Measurements from ENCODE around the gene SMIM20.

The SMIM20 gene

GRCh38 chr4:25875281-25875745 is 38.7 kb upstream of the SMIM20 start:
- H2AFZ ChIP-seq (ENCODE audit: insufficient read depth, low read length, poor library complexity): no peak overlapping the region

GRCh38 chr4:25878676-25879075 is 35.3 kb upstream of the SMIM20 start:
- Histone ChIP-seq H3K9me3 (ENCODE audit: insufficient read depth, low read depth, low read length) (no peaks in the 10 kb centered on the region), H3K27me3 (ENCODE audit: insufficient read depth, low read length) (no peaks in the 10 kb centered on the region), H2AK5ac (ENCODE audit: low read length) (no peak overlapping the region), H3K18ac (ENCODE audit: low read length) (no peak overlapping the region), H3K4me2 (ENCODE audit: low read length) (no peak overlapping the region), H4K12ac (ENCODE audit: low read depth, low read length) (no peak overlapping the region), H2BK120ac (ENCODE audit: insufficient read depth, low read length, poor library complexity) (no peak overlapping the region), H3K36me3 (ENCODE audit: control insufficient read depth in 1 of 2, insufficient read depth in 2 of 2, low read length in 2 of 2) (no peaks in the 10 kb centered on the region), H3K4me3 (ENCODE audit: low read depth, low read length) (no peak overlapping the region), H3K23ac (ENCODE audit: low read length) (no peak overlapping the region), H3K79me1 (ENCODE audit: low read length) (no peaks in the 10 kb centered on the region), H2BK5ac (ENCODE audit: low read depth, low read length, poor library complexity) (no peak overlapping the region), H3K79me2 (ENCODE audit: control insufficient read depth, insufficient read depth, low read length, poor library complexity) (no peaks in the 10 kb centered on the region), H3K4me1 (ENCODE audit: control insufficient read depth in 1 of 2, insufficient read depth in 2 of 2, low read length in 2 of 2) (no peaks in the 10 kb centered on the region), H4K8ac (ENCODE audit: low read depth, low read length) (no peak overlapping the region), H3K14ac (ENCODE audit: low read length) (no peak overlapping the region), H3K27ac (ENCODE audit: low read depth, low read length) (no peak overlapping the region), H2BK12ac (ENCODE audit: low read length) (no peak overlapping the region), H4K91ac (ENCODE audit: low read depth, low read length) (no peak overlapping the region), H2AFZ (ENCODE audit: insufficient read depth, low read length, poor library complexity) (no peak overlapping the region), H3K4ac (ENCODE audit: low read depth, low read length) (no peak overlapping the region), H3K9ac (ENCODE audit: low read length) (no peak overlapping the region)
- DNase-seq: no peak
- no CpG with 5 or more reads among the region's 9 CpGs for WGBS (ENCODE audit: extremely low coverage, insufficient coverage, insufficient read length)

More at GRCh38 chr4:25875281-25875745, 38.7 kb upstream of the SMIM20 start:
- Histone ChIP-seq H3K4me1 (ENCODE audit: control insufficient read depth in 1 of 2, insufficient read depth in 2 of 2, low read length in 2 of 2) (no peaks in the 10 kb centered on the region), H3K36me3 (ENCODE audit: control insufficient read depth in 1 of 2, insufficient read depth in 2 of 2, low read length in 2 of 2) (no peaks in the 10 kb centered on the region), H2BK120ac (ENCODE audit: insufficient read depth, low read length, poor library complexity) (no peak overlapping the region), H4K12ac (ENCODE audit: low read depth, low read length) (no peak overlapping the region), H3K79me2 (ENCODE audit: control insufficient read depth, insufficient read depth, low read length, poor library complexity) (no peaks in the 10 kb centered on the region), H3K27me3 (ENCODE audit: insufficient read depth, low read length) (no peaks in the 10 kb centered on the region), H3K4me3 (ENCODE audit: low read depth, low read length) (no peak overlapping the region), H2AK5ac (ENCODE audit: low read length) (no peak overlapping the region), H2BK12ac (ENCODE audit: low read length) (no peak overlapping the region), H3K4me2 (ENCODE audit: low read length) (no peak overlapping the region), H3K9ac (ENCODE audit: low read length) (no peak overlapping the region), H2BK5ac (ENCODE audit: low read depth, low read length, poor library complexity) (no peak overlapping the region), H3K79me1 (ENCODE audit: low read length) (no peaks in the 10 kb centered on the region), H3K23ac (ENCODE audit: low read length) (no peak overlapping the region), H4K8ac (ENCODE audit: low read depth, low read length) (no peak overlapping the region), H3K14ac (ENCODE audit: low read length) (no peak overlapping the region), H3K18ac (ENCODE audit: low read length) (no peak overlapping the region), H4K91ac (ENCODE audit: low read depth, low read length) (no peak overlapping the region), H3K9me3 (ENCODE audit: insufficient read depth, low read depth, low read length) (no peaks in the 10 kb centered on the region), H3K27ac (ENCODE audit: low read depth, low read length) (no peak overlapping the region), H3K4ac (ENCODE audit: low read depth, low read length) (no peak overlapping the region)
- no peak for DNase-seq
- no CpG with 5 or more reads among the region's 7 CpGs for WGBS (ENCODE audit: extremely low coverage, insufficient coverage, insufficient read length)

- DNase-seq: no peak
- no CpG with 5 or more reads among the region's 9 CpGs for WGBS (ENCODE audit: extremely low coverage, insufficient coverage, insufficient read length)
- Histone ChIP-seq H3K4ac (ENCODE audit: low read depth, low read length) (no peak overlapping the region), H3K9ac (ENCODE audit: low read length) (no peak overlapping the region), H3K27me3 (ENCODE audit: insufficient read depth, low read length) (no peaks in the 10 kb centered on the region), H3K14ac (ENCODE audit: low read length) (no peak overlapping the region), H4K8ac (ENCODE audit: low read depth, low read length) (no peak overlapping the region), H3K27ac (ENCODE audit: low read depth, low read length) (no peak overlapping the region), H3K9me3 (ENCODE audit: insufficient read depth, low read depth, low read length) (no peaks in the 10 kb centered on the region), H2BK120ac (ENCODE audit: insufficient read depth, low read length, poor library complexity) (no peak overlapping the region), H4K91ac (ENCODE audit: low read depth, low read length) (no peak overlapping the region), H2BK12ac (ENCODE audit: low read length) (no peak overlapping the region), H3K4me1 (ENCODE audit: control insufficient read depth in 1 of 2, insufficient read depth in 2 of 2, low read length in 2 of 2) (no peaks in the 10 kb centered on the region), H3K23ac (ENCODE audit: low read length) (no peak overlapping the region), H4K12ac (ENCODE audit: low read depth, low read length) (no peak overlapping the region), H3K4me2 (ENCODE audit: low read length) (no peak overlapping the region), H3K79me1 (ENCODE audit: low read length) (no peaks in the 10 kb centered on the region), H2AK5ac (ENCODE audit: low read length) (no peak overlapping the region), H3K18ac (ENCODE audit: low read length) (no peak overlapping the region), H3K4me3 (ENCODE audit: low read depth, low read length) (no peak overlapping the region), H2BK5ac (ENCODE audit: low read depth, low read length, poor library complexity) (no peak overlapping the region), H3K79me2 (ENCODE audit: control insufficient read depth, insufficient read depth, low read length, poor library complexity) (no peaks in the 10 kb centered on the region), H2AFZ (ENCODE audit: insufficient read depth, low read length, poor library complexity) (no peak overlapping the region), H3K36me3 (ENCODE audit: control insufficient read depth in 1 of 2, insufficient read depth in 2 of 2, low read length in 2 of 2) (no peaks in the 10 kb centered on the region)
Measured at GRCh38 chr4:25879091-25879584, 34.9 kb upstream of the SMIM20 start.

- Histone ChIP-seq H3K9me3 (ENCODE audit: insufficient read depth, low read depth, low read length) (no peaks in the 10 kb centered on the region), H3K4me3 (ENCODE audit: low read depth, low read length) (no peak overlapping the region), H2AK5ac (ENCODE audit: low read length) (no peak overlapping the region), H2BK5ac (ENCODE audit: low read depth, low read length, poor library complexity) (no peak overlapping the region), H3K4ac (ENCODE audit: low read depth, low read length) (no peak overlapping the region), H2BK12ac (ENCODE audit: low read length) (no peak overlapping the region), H3K18ac (ENCODE audit: low read length) (no peak overlapping the region), H3K4me1 (ENCODE audit: control insufficient read depth in 1 of 2, insufficient read depth in 2 of 2, low read length in 2 of 2) (no peaks in the 10 kb centered on the region), H4K91ac (ENCODE audit: low read depth, low read length) (no peak overlapping the region), H2BK120ac (ENCODE audit: insufficient read depth, low read length, poor library complexity) (no peak overlapping the region), H4K8ac (ENCODE audit: low read depth, low read length) (no peak overlapping the region), H3K36me3 (ENCODE audit: control insufficient read depth in 1 of 2, insufficient read depth in 2 of 2, low read length in 2 of 2) (no peaks in the 10 kb centered on the region), H3K23ac (ENCODE audit: low read length) (no peak overlapping the region), H3K27ac (ENCODE audit: low read depth, low read length) (no peak overlapping the region), H4K12ac (ENCODE audit: low read depth, low read length) (no peak overlapping the region), H3K9ac (ENCODE audit: low read length) (no peak overlapping the region), H3K79me2 (ENCODE audit: control insufficient read depth, insufficient read depth, low read length, poor library complexity) (no peaks in the 10 kb centered on the region), H3K4me2 (ENCODE audit: low read length) (no peak overlapping the region), H2AFZ (ENCODE audit: insufficient read depth, low read length, poor library complexity) (no peak overlapping the region), H3K79me1 (ENCODE audit: low read length) (no peaks in the 10 kb centered on the region), H3K27me3 (ENCODE audit: insufficient read depth, low read length) (no peaks in the 10 kb centered on the region), H3K14ac (ENCODE audit: low read length) (no peak overlapping the region)
- DNase-seq: no peak
- WGBS (ENCODE audit: extremely low coverage, insufficient coverage, insufficient read length): no CpG with 5 or more reads among the region's 6 CpGs
Measured at GRCh38 chr4:25879587-25879986, 34.4 kb upstream of the SMIM20 start.
